Endothelial cell of umbilical vein (primary cell): ENCODE results near the gene KRT76. TPM values are rescaled to one million over a fixed set of nuclear protein-coding genes. Genes with fewer than 3 reads are reported as not detected.

ENCODE experiments used
- BruUV-seq: library from RNA; stranded (reverse); fragments of 400-500 nt; replicated peaks from 2 replicates; lab custom pipeline; 2021; lab: Mats Ljungman, UMichigan
- CTCF ChIA-PET: fragments of 300-600, 350-600 bp; sonication (Branson Sonifier 250); formaldehyde crosslinking; loops from one replicate; lab custom pipeline; 2021; ENCODE audit warnings: antibody characterized with exemption, inconsistent platforms; lab: Charles Lee
- POLR2A ChIA-PET: fragments of 300-600, 350-600 bp; sonication (Branson Sonifier 250); formaldehyde crosslinking; loops from one replicate; lab custom pipeline; 2021; ENCODE audit warnings: antibody characterized with exemption, inconsistent platforms; lab: Charles Lee
- DNase-seq: peaks from one replicate; pipeline ENCODE4 v3.0.0-alpha.2; 2011; ENCODE audit warnings: low read depth, low spot score
- FAIRE-seq: peaks from 2 replicates; lab custom pipeline; 2011; peaks lifted over from hg19 to GRCh38; lab: Jason Lieb, UNC
- H2AFZ ChIP-seq: 2 replicates; pipeline ENCODE4 v1.6.0; 2012; ENCODE audit warnings: low read depth, low read length, control low read depth, inconsistent platforms
- H3K27ac ChIP-seq: 2 replicates; pipeline ENCODE4 v1.5.1; 2011; ENCODE audit warnings: low read depth, mild to moderate bottlenecking, control low read depth, low read length, moderate library complexity; ENCODE audit not compliant: insufficient read depth
- H3K27me3 ChIP-seq, 2 experiments: 2 replicates each; pipeline versions ENCODE4 v1.6.0 to v1.6.1; 2011; ENCODE audit warnings: low read length in 2 of 2, mixed read lengths in 1 of 2; ENCODE audit not compliant: control insufficient read depth in 2 of 2, insufficient read depth in 2 of 2
- H3K36me3 ChIP-seq, 2 experiments: 2 replicates in 1 of 2; 3 replicates in 1 of 2; pipeline ENCODE4 v1.5.1; 2011; ENCODE audit warnings: low read length in 2 of 2, mild to moderate bottlenecking in 1 of 2, moderate library complexity in 1 of 2; ENCODE audit not compliant: control insufficient read depth in 2 of 2, insufficient read depth in 2 of 2; ENCODE audit errors: extremely low read depth in 1 of 2
- H3K4me1 ChIP-seq: 3 replicates; pipeline ENCODE4 v1.5.1; 2011; ENCODE audit warnings: mild to moderate bottlenecking, low read length; ENCODE audit not compliant: control insufficient read depth, insufficient read depth; ENCODE audit errors: extremely low read depth
- H3K4me2 ChIP-seq: 2 replicates; pipeline ENCODE4 v1.6.1; 2011; ENCODE audit warnings: low read length, control low read depth, mixed read lengths; ENCODE audit not compliant: insufficient read depth
- H3K4me3 ChIP-seq, 3 experiments: fragments of 200-600 bp in 1 of 3; sonication (generic), shearing (Covaris generic) in 1 of 3; replicated peaks in 1 of 3; 2 replicates each; pipeline ENCODE4 v1.5.1; 2011 to 2016; ENCODE audit warnings: control low read depth in 3 of 3, low read length in 3 of 3, mild to moderate bottlenecking in 2 of 3, inconsistent platforms in 1 of 3, low read depth in 1 of 3, moderate library complexity in 1 of 3; ENCODE audit not compliant: insufficient read depth in 1 of 3
- H3K79me2 ChIP-seq: 2 replicates; pipeline ENCODE4 v1.6.0; 2012; ENCODE audit warnings: low read length, inconsistent platforms; ENCODE audit not compliant: control insufficient read depth, insufficient read depth
- H3K9ac ChIP-seq: replicated peaks from 2 replicates; pipeline ENCODE3; 2011; ENCODE audit warnings: low read length, control low read depth; ENCODE audit not compliant: insufficient read depth; ENCODE audit errors: extremely low read depth
- H3K9me1 ChIP-seq: replicated peaks from 3 replicates; pipeline ENCODE4 v1.6.0; 2011; ENCODE audit warnings: mild to moderate bottlenecking, low read length; ENCODE audit not compliant: control insufficient read depth, insufficient read depth; ENCODE audit errors: extremely low read depth
- H3K9me3 ChIP-seq: replicated peaks from 2 replicates; pipeline ENCODE4 v1.5.1; 2012; ENCODE audit warnings: low read length, inconsistent platforms; ENCODE audit not compliant: control insufficient read depth, insufficient read depth
- H4K20me1 ChIP-seq: replicated peaks from 2 replicates; pipeline ENCODE3; 2011; ENCODE audit warnings: mild to moderate bottlenecking, low read length; ENCODE audit not compliant: control insufficient read depth, insufficient read depth; ENCODE audit errors: extremely low read depth
- CTCF ChIP-seq, 2 donors: IDR thresholded peaks; 1 replicate in 1 of 2; 2 replicates in 1 of 2; pipeline ENCODE4 v1.5.1; 2011; ENCODE audit warnings: low read length in 2 of 2, mild to moderate bottlenecking in 2 of 2, moderate library complexity in 2 of 2, control low read depth in 1 of 2, inconsistent platforms in 1 of 2, low read depth in 1 of 2; ENCODE audit not compliant: insufficient read depth in 1 of 2; ENCODE audit errors: extremely low read depth in 1 of 2
- FOS ChIP-seq: IDR thresholded peaks from 2 replicates; pipeline ENCODE4 v1.6.1; 2011; ENCODE audit warnings: mild to moderate bottlenecking, low read length, moderate library complexity, borderline replicate concordance; ENCODE audit not compliant: insufficient read depth
- GATA2 ChIP-seq: IDR thresholded peaks from 2 replicates; pipeline ENCODE4 v1.7.0; 2011; ENCODE audit warnings: low read depth, mild to moderate bottlenecking, moderate library complexity, mixed read lengths, low read length; ENCODE audit not compliant: insufficient read length, insufficient read depth
- JUN ChIP-seq: IDR thresholded peaks from 2 replicates; pipeline ENCODE4 v1.6.1; 2011; ENCODE audit warnings: borderline replicate concordance, low read depth; ENCODE audit not compliant: insufficient read length, insufficient read depth
- MAX ChIP-seq: IDR thresholded peaks from 2 replicates; pipeline ENCODE4 v1.6.1; 2011; ENCODE audit not compliant: insufficient read depth, insufficient read length
- MYC ChIP-seq: IDR thresholded peaks from one replicate; pipeline ENCODE4 v1.6.1; 2011; ENCODE audit warnings: mild to moderate bottlenecking, low read depth, low read length
- POLR2A ChIP-seq: IDR thresholded peaks from 2 replicates; pipeline ENCODE4 v1.6.1; 2012; ENCODE audit warnings: low read depth, mild to moderate bottlenecking, control low read depth, low read length
- POLR2AphosphoS5 ChIP-seq: IDR thresholded peaks from 2 replicates; pipeline ENCODE4 v1.6.1; 2012; ENCODE audit warnings: low read depth, mild to moderate bottlenecking, control low read depth, low read length, moderate library complexity; ENCODE audit not compliant: insufficient read depth
- dilution Hi-C: fragments of 300-500 bp; cut with MboI; formaldehyde crosslinking; loops from one replicate; pipeline ENCODE4 v1.15.0; 2019; ENCODE audit warnings: low sequenced_read_pairs; ENCODE audit not compliant: extremely low pct_ligation_motif_present
- intact Hi-C: fragments of 100-400 bp; cut with micrococcal nuclease; formaldehyde crosslinking; loops from one replicate; pipeline ENCODE4 v1.10.0; 2022
- polyA plus RNA-seq, 4 experiments: library from polyadenylated mRNA; depleted of rRNA in 3 of 4; stranded (reverse) in 3 of 4; unstranded in 1 of 4; fragments of >200 nt; gene quantifications; 2 replicates each; pipeline versions ENCODE4 v1.2.1 to v1.2.3, GENCODE V29; 2011 to 2012; ENCODE audit warnings: missing spikeins in 1 of 4
- total RNA-seq: library from RNA; stranded (reverse); gene quantifications from 2 replicates; pipeline ENCODE4 v1.2.3, GENCODE V29; 2021

The KRT76 gene
- total and polyA plus RNA-seq, 2 donors (not counting 3 experiments of a cell fraction or from before 2014, with no cell fraction given), result not detected

- TF ChIP-seq POLR2A (no peak), POLR2AphosphoS5 (no peak), CTCF (IDR thresholded peaks at IDR 0.05; ENCODE audit: extremely low read depth in 1 of 2, insufficient read depth in 1 of 2, low read depth in 1 of 2, low read length in 2 of 2) (no peak), GATA2 (no peak), MAX (no peak), FOS (no peak), MYC (no peak), JUN (no peak)
- Histone ChIP-seq H2AFZ (no peak overlapping the region), H3K79me2 (no peaks in the 10 kb centered on the region), H3K27ac (no peak overlapping the region), H3K9me3 (no peaks in the 10 kb centered on the region), H3K36me3 (no peaks in the 10 kb centered on the region), H4K20me1 (no peaks in the 10 kb centered on the region), H3K9ac (no peak overlapping the region), H3K9me1 (no peaks in the 10 kb centered on the region), H3K4me3 (no peak overlapping the region), H3K4me2 (no peak overlapping the region), H3K27me3 (peaks cover 2 to 7% of the 10 kb centered on the region in 2 experiments), H3K4me1 (no peaks in the 10 kb centered on the region)
- dilution Hi-C loops, result no loop called here
- intact Hi-C loops, result no loop called here
- no TSS peak for BruUV-seq
- FAIRE-seq (no peak), DNase-seq (no peak)
- ChIA-PET CTCF (no interaction called here), POLR2A (no interaction called here)
Measured at GRCh38 chr12:52796429-52796794, 19.3 kb upstream of the KRT76 start.
